NCI-H510A (cell line): ENCODE measurements around the gene GATAD2A.
"Not testable (repeated sequence)": the region's sequence is repeated elsewhere in the genome, so short reads cannot be mapped to it uniquely, and the experiment has no call there.

Source experiments
- DNase-seq: peaks from one replicate; lab custom pipeline; 2025; lab: John Stamatoyannopoulos, UW

Gene GATAD2A

GRCh38 chr19:19445911-19446361 is 40.5 kb downstream of the GATAD2A start:
- DNase-seq, result no peak

DNA sequence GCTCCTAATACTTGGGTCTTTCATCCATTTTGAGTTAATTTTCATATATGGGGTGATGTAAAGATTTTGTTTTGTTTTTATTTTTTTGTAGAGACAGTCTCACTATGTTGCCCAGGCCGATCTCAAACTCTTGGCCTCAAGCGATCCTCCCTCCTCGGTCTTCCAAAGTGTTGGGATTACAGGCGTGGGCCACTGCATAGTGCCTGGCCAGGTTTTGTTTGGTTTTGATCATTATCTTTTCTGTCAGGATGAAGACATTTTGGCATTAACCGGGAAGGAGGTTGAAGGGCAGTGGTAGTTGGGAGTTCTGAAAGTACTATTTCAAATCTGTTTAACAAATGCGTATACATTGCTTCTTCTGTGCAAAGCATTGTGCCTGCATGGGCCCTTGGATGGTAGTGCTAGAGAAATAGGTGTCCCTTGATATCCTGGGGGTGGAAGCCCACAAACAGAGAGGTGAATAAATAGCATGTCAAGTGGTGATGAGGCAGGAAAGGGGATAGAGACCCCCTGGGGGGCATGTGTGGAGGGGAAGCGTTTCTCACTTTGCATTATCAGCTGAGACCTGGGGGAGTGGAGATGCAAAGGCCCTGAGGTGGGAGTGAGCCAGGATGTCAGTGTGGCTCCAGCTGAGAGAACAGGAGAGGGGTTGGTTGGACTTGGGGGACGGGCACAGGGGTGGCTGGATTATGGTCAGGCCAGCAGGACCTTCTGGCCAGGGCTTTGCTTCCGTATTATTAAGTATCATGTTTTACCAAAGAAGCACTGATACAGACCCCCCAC is 41.4 kb downstream of the GATAD2A start:
- no peak for DNase-seq

GRCh38 chr19:19447536-19448237 is 42.2 kb downstream of the GATAD2A start:
- no peak for DNase-seq

GRCh38 chr19:19448238-19448544 is 42.7 kb downstream of the GATAD2A start:
- DNase-seq, result peak; percentile 38

- DNase-seq, result no peak
These were observed 46.2 kb downstream of the GATAD2A start for GRCh38 chr19:19451429-19452242.

DNA sequence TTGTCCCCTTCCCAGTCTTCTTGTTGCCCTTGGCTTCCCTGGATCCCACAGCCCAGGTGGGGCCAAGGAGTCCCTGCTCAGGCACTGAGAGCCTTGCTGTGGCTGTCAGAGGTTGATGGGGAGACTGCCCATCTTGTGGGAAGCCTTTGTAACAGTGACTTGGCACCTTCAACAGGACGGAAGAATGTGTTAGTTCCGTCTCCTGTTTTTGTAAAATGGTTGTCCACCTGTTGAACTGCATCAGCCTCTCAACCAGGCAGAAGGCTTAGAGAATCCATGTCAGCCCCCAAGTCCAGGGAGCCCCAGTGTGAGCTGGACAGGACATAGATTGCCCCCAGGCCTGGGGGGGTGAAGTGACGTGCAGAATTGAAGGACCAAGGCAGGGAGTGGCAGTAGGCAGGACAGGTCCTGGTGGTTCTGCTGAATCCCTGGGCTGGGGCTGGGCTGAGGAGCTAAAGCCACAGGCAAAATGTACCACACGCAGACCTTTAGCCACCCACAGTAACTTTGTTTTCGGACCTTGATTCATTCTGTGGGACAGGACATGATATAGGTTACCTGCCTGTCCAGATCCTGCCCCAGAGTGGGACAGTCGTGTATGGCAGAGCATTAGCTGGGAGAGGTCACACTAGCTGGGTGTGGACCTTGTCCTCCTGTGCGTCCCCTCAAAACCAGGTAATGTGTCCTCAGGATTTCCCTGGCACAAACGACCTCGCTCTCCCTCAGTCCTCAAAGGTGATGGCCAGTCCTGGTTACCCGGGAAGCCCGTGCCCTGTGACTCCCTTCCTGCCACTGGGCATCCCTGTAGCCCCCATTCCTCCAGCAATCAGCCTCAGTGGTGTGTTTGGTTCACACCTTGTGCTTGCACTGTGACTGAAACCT is 47.0 kb downstream of the GATAD2A start:
- no peak for DNase-seq

DNA sequence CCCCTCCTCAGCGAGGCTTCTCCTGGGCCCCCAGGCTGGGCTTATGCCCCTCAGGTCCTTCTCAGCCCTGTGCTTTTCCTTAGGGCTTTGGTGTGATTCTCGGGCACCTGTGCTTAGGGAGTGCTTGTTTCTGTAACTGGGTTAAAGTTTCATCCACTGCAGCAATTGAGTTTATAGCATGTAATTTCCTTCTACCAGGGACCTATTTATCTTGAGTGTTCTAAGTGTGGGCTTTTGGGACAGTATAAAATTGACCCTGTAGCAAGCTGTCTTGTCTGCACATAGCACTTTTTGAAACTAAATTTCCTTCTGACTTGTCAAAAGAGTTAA is 47.6 kb downstream of the GATAD2A start:
- DNase-seq, result no peak

- not testable (repeated sequence) for DNase-seq
These were observed 49.9 kb downstream of the GATAD2A start for GRCh38 chr19:19455166-19455919.

DNA sequence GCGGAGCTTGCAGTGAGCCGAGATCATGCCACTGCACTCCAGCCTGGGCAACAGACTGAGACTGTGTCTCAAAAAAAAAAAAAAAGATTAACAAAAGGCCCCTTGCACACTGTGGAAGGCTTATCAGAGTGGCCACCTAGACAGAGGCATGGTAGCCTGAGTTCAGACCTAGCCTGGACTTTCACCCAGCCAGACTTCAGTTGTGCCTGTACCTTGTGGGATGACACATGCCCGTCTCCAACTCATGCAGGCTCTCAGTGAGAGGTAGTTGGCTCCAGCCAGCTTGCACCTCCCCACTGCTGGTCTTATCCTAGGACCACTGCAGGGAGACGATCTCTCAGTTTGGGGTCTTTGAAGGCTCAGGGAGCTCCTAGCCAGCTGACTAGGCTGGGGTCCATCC is 52.2 kb downstream of the GATAD2A start:
- DNase-seq, result no peak

GRCh38 chr19:19458110-19458816 is 52.8 kb downstream of the GATAD2A start:
- DNase-seq, result no peak

DNA sequence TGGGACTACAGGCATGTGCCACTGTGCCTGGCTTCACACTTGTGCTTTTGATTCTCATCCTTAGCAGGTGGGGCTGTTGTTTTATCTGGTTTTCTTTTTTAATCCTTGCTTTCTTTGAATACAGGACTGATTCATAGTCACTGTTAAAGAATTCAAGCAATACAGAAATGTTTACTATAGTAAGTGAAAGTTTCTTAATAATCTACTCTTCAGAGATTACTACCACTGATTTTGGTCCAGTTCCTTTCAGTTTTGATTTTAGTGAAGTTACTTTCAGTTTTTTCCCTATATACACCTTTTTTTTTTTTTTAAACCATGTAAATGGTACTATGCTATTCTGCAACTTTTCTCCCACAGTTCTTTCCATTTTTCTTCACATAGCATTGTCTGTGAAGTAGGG is 53.6 kb downstream of the GATAD2A start:
- no peak for DNase-seq

DNA sequence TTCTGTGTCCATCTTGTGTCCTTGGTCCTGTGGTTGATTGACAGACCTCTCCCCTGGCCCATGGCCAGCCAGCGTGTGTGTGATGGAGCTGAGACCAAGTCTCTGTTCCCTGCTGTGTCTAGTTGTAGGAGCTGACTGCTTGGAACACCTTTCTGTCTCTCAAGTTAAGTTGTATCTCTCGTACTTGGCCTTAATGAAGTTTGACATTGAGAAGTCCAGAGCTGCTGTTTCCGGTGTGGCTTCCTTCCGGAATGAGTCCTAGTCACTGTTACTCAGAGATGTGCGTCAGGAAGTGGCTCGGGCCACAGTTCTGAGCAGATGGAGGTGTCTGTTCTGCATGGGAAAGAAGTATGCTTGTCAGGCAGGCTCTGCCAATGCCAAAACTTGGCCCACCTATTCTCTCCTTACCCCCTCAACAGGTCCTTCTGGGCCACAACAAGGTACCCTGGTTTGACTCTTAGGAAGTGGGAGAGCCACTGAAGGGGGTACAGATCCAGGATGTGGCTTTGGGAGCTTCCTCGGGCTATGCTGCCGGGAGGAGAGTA is 54.3 kb downstream of the GATAD2A start:
- no peak for DNase-seq

DNA sequence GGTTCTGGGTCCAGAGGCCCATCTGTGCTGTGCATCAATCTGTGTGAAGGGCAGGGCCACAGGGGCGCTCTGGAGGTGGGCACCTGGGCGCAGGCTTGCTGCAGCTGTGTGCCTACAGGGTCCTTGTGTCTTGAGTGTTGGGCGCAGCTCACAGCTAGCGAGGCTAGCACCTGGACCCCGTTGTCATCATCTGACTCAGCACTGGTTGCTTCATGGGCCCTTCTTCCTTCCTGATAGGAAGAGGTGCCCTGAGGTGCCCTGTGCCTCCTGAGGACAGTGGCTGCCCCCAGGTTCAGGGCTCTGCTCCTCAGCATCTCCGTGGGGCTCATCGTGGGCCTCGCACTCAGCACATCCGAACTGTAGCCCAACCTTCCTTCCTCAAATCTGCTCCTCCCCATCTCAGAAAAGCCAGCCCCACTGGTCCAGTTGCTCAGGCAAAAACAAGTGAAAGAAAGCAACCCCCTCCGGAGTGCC is 54.8 kb downstream of the GATAD2A start:
- no peak for DNase-seq

DNA sequence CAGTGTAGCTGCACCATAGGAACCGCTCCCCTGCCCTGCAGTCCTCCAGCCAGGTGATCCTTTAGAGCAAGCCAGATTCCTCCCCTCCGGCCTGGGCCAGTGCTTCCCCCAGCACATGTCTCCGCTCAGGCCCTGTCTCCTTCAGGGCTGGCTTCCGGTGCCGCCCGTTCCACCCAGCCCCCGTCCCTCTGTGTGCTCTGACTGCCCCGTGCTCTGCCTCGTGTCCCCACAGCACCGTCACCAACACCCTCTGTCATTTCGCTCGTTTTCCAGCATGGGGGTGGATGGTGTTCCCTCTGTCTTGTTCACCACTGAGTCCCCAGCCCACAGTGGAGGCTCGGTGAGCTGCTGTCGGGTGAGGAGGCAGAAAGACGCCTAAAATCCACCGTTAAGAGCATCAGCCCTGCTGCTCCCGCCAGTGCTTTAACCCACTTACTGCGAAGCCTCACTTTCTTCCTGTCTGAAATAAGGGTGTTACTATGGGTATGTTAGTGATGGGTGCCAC is 55.3 kb downstream of the GATAD2A start:
- DNase-seq, result no peak

DNA sequence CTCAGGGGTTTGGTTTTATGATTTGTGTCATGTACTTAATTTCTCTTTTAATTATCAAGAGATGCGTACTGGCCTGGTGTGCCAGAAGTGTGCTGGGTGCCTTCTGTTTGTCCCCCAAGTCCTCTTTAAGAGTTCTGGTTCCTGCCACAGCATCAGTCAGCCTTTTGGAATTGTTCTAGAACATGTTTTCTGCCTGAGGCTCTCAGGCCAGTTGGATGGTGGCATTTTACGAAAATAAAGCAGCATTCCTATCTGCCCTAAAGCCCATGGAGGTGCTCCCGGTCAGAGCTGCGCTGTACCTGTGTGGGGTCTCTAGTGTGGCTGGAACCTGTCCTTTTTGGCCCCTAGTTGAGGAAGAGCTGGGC is 55.8 kb downstream of the GATAD2A start:
- no peak for DNase-seq

- peak; percentile 90 for DNase-seq
These were observed 56.5 kb downstream of the GATAD2A start for GRCh38 chr19:19461671-19462622.

DNA sequence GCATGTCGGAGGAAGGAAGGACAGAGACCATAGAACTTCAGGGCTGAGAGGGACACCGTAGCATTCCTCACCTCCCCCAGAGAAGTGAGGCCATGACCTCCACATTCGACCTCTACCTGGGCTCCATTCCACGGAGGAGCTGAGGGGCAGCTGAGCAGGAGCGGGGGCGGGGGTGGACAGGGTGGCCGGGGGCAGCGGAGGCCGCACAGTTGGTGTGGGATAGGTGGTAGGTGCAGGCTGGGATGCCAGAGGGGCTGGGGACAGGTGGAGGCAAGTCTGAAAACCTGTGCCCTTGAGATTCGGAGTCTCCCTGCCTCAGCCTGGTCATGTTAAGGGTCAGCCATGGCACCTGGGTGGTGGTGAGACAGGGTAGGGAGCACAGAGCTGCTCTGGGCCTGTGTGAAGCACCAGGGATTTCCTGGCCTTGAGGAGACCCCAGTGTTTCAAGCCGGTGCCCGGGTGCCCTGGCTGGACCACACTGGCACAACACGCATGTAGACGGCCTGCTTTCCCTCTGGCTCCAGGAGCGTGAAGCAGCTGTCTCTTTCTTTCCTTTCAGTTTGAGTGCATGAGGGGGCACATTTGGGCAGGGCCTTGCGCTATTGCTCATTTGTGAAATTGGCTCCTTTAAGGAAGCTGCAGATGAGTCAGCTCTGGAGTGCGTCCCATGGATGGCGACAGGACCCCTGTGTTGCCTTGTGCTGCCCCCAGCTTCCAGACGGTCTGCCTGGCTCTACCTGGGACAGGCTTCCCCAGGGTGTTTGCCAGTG is 58.1 kb downstream of the GATAD2A start:
- no peak for DNase-seq
